NCI-H1930 (cell line): Measurements from ENCODE around the gene GALR3.

Source experiments
- DNase-seq, 2 experiments: peaks; one replicate each; lab custom pipeline; 2025; lab: John Stamatoyannopoulos, UW

Gene GALR3

GRCh38 chr22:37822079-37822833 is 926 bp upstream of the GALR3 start:
- DNase-seq = peak in 1 of 2 experiments; percentile 7

GRCh38 chr22:37824674-37825641 is 1.8 kb downstream of the GALR3 start:
- no peak for DNase-seq

- DNase-seq = no peak
Measured at GRCh38 chr22:37827056-37827455, 3.9 kb downstream of the GALR3 start.

- no peak for DNase-seq
Measured at GRCh38 chr22:37830093-37830842, 7.1 kb downstream of the GALR3 start.

GRCh38 chr22:37831472-37831871 is 8.3 kb downstream of the GALR3 start:
- no peak for DNase-seq

GRCh38 chr22:37832022-37832857 is 9.1 kb downstream of the GALR3 start:
- no peak for DNase-seq

- DNase-seq = no peak
Measured at GRCh38 chr22:37842015-37842793, 19.0 kb downstream of the GALR3 start.

GRCh38 chr22:37843741-37844089 is 20.5 kb downstream of the GALR3 start:
- DNase-seq = peak in 1 of 2 experiments; percentile 53

- no peak for DNase-seq
Measured at GRCh38 chr22:37844904-37845329, 21.7 kb downstream of the GALR3 start.

GRCh38 chr22:37846433-37846832 is 23.3 kb downstream of the GALR3 start:
- no peak for DNase-seq

- DNase-seq = no peak
Measured at GRCh38 chr22:37848587-37849088, 25.5 kb downstream of the GALR3 start.

GRCh38 chr22:37849089-37849751 is 26.0 kb downstream of the GALR3 start, which contains the start of gene EIF3L:
Gene EIF3L (plus strand): TSS chr22:37849419. CDS start chr22:37849450, 31 bp downstream.
- DNase-seq = peak; percentile 64 to 88

- DNase-seq = no peak
Measured at GRCh38 chr22:37850801-37851200, 27.6 kb downstream of the GALR3 start.

- DNase-seq = no peak
Measured at GRCh38 chr22:37852418-37852817, 29.2 kb downstream of the GALR3 start.

- DNase-seq = no peak
Measured at GRCh38 chr22:37854946-37855345, 31.8 kb downstream of the GALR3 start.

- DNase-seq = no peak
Measured at GRCh38 chr22:37855462-37855861, 32.3 kb downstream of the GALR3 start.

GRCh38 chr22:37860796-37861421 is 37.7 kb downstream of the GALR3 start:
- DNase-seq = no peak

- no peak for DNase-seq
Measured at GRCh38 chr22:37862570-37863325, 39.6 kb downstream of the GALR3 start.
